MV-4-11 (cell line): Measurements from ENCODE around the gene LRRFIP1.
"Not testable (repeated sequence)": the region's sequence is repeated elsewhere in the genome, so short reads cannot be mapped to it uniquely, and the experiment has no call there.

ENCODE experiments used
- DNase-seq: peaks from one replicate; lab custom pipeline; 2025; lab: John Stamatoyannopoulos, UW

LRRFIP1 gene

DNA sequence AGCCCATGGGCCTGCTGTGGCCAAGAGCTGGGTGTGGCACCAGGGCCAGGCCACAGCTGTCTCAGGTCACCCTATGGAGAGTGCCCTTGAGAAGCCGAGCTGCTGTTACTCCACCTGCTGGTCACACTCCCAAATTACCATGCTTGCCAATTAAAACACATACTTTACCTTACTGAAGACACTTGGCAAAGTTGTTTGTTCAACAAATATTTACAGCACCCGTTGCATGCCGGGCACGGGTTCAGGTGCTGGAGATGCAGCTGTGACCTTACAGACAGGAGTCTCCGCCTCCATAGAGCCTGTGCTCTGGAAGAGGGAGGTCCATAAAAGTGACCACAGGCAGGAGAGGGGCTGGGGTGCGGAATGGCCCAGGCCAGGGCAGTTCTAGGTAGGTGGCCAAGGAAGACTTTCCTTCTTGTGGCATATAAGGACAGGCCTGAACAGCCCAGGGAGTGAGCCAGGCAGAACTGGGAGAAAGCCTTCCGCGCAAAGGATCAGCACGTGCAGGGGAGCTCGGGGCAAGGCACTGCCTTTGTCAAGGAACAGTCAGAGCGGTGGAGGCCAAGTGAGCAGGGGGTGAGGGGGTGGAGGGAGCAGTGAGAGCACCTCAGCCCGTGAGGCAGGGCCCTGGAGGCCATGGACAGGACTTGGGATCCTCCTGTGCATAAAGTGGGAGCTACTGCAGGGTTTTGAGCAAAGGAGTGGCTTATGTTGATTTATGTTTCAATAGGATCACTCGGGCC lies 147.6 kb downstream of the LRRFIP1 start:
- peak; percentile 28 for DNase-seq

DNA sequence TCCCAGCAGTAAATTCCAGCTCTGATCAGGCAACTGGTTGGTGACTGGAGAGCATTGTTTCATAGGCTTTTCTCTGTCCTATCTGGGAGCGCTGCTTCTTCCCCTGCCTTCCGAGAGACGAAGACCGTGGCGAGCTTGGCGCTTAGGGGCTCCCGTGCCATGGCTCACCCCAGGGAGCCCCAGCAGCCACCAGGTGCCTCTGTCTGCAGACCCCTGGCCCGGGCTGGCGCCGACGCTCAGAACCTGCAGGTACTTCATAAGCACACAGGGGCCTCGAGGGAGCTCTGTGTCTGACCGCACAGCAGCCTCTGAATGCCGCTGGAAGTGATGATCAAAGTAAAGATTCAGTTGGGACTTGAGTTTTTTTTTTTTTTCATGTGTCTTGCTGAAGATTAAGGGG lies 152.1 kb downstream of the LRRFIP1 start:
- DNase-seq = no peak

DNA sequence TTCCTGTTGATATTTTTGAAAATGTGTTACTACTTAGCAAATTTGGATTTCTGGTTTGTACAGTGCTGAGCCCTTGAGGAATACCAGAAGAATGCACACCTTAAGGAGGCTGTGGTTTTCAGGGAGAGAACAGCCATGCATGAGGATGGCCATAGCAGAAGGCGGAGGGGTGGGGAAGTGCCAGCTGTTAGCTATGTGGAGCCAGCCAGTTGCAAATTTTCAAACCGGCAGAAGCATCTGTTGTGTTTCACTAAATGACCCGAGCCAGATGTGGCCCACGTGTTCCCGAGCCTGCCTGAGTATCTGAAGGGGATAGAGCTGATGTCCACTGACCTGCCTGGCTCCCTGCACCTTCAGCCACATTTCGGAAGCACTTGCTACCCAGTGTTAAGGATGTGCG lies 154.8 kb downstream of the LRRFIP1 start:
- no peak for DNase-seq

DNA sequence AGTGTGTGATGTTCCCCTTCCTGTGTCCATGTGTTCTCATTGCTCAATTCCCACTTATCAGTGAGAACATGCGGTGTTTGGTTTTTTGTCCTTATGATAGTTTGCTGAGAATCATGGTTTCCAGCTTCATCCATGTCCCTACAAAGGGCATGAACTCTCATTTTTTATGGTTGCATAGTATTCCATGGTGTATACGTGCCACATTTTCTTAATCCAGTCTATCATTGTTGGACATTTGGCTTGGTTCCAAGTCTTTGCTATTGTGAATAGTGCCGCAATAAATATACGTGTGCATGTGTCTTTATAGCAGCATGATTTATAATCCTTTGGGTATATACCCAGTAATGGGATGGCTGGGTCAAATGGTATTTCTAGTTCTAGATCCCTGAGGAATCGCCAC lies 156.3 kb downstream of the LRRFIP1 start:
- DNase-seq = not testable (repeated sequence)

DNA sequence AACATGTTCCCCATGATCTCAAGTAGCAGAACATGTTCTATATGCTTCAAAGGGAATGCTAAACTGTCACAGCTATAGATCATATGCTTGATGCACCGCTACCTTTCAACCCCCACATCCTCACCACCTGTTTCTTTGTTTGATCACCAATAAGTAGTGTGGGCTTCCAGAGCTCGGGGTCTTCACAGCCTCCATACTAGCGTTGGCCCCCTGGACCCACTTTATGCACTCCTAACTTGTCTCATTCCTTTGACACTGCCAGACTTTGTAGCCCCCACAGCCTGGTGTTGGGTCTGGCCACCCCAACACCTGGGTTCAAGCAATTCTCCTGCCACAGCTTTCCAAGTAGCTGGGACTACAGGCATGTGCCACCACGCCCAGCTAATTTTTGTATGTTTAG lies 159.5 kb downstream of the LRRFIP1 start:
- DNase-seq = no peak

DNA sequence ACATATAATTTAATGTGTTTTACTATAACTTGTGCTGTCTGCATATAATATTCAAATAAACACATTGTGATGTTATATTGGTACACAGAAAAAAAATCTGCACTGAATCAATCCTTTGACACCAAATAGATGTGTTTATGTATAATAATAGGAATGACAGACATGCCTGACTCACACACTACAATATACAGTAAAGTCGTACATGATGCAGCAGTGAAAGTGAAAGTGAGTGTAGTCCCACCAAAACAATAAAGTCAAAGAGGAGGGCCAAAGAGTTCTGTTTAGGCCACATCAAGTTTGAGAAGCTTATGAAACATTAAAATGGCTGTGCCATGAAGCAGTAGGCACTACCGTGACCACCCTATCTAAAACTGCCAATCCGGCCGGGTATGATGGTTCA lies 163.0 kb downstream of the LRRFIP1 start:
- no peak for DNase-seq

DNA sequence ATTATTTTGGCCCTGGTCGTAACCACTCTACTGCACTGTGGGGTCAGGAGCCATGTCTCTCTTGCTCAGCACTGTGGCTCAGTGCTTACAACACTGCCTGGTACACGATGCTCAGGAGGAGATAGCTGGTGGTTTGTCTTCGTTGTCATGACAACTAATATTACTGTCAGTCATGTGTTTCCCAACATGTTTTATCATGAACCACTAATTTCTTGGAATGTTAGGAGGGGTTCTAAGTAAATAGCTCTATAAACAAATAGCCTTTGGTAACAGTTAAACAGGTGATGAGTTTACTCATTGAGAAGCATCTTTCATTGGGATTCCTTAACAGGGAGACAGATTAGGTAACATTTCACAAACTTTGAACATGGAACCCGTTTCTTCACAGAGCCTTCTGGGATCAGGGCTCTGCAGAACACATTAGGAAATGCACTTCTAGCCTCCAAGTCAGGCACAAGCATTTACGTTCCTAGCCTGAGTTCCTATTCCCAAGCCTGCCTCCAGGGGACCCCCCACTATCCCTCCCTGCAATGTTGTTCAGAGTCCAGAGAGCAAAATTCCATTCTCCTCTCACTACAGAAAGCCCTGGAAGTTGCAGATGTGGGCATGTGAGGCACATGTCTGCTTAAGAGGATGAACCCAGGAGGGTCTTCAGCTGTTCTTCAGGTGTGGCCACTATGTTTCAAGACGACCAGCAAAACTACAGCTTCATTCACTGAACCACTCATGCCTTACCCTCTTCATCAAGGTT lies 164.8 kb downstream of the LRRFIP1 start:
- no peak for DNase-seq

DNA sequence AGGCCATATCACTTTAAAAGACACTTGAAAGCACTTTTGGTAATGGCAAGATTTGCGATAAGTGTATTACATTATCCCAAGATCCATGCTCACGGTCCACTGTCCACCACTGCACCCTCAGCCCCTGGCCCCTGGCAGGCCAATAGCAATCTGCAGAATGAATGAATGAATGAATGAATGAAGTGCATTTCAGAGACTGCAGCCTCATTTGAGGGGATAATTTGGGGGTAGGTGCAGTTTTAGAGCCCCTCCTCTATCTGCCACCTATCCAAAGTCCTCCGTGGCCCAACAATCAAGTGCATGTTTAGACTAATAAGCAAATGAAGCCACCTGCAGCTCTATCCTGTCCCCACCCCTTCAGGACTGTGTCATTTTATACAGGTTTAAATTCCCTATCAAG lies 169.9 kb downstream of the LRRFIP1 start:
- DNase-seq = no peak

DNA sequence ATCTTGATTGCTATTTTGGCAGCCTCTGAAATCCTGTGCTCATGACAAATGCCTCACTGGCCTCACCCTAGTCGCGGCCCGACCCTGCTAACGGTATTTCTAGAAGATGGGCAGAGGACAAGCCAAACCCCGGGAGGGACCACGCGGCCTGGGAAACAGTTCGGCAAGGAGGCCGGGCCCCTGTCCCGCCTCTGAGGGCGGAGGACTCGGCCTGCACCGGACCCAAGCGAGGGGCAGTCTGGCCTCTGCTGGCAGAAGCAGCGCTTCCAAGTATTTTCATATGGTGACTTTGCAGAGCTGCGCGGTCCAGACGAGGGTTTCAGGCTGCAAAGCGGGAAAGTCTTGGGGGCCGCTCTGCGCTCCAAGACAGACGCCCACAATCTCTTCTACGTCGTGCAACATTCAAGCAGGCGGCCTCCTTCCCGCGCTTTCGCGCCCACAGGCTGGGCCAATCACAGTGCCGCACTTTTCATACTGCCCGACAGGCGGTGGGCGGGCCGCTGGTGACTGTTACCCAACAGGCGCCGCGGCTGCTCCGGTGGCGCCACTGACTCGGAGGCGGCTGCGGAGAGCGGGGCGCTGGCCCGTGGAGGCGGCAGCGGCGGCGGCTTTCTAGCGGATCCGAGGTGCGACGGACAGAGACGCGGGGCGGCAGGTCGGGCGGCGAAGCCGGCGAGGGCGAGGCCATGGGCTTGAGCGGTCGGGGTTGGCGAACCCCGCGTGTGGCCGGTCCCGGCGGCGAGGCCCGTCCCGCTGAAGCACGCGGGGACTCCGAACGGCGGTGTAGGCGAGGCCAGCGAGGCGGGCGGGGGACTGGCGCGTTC lies 171.1 kb downstream of the LRRFIP1 start, which contains the start of gene RBM44:
RBM44 (plus strand) TSS at position 544 of the 824 bp plus-strand sequence. CDS start 14,831 bp downstream, outside the sequence.
- DNase-seq = no peak

DNA sequence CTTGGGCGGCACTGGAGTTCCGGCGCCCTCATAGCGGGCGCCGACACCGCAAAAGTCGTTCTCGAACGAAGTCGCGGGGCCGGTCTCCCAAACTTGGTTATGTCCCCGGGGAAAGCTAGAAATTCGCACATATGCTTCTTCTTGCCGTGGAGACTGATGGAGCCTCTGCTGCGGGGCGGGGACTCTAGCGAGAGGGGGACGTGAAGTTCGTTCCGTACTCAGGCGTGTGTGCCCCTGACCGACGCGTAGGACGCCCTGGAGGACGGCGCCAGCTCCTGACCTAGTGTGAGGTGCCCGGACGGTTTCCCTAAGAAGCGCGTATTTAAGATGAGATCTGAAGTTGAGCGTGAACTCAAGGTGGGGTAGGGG lies 171.7 kb downstream of the LRRFIP1 start:
- DNase-seq = no peak

DNA sequence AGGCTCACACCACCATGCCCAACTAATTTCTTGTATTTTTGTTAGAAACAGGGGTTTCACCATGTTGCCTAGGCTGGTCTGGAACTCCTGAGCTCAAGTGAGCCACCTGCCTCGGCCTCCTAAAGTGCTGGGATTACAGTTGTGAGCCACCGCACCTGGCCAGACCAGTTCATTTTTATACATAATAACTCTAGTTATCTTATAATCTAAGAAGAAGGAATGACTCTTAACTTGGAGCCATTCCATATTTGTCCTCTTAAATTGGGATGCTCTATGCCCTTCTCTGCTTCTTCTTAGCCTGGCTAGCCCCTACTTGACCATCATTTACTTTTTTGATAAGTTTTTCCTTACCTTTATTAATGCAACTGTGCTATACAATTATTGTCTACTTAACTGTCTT lies 174.1 kb downstream of the LRRFIP1 start:
- no peak for DNase-seq

DNA sequence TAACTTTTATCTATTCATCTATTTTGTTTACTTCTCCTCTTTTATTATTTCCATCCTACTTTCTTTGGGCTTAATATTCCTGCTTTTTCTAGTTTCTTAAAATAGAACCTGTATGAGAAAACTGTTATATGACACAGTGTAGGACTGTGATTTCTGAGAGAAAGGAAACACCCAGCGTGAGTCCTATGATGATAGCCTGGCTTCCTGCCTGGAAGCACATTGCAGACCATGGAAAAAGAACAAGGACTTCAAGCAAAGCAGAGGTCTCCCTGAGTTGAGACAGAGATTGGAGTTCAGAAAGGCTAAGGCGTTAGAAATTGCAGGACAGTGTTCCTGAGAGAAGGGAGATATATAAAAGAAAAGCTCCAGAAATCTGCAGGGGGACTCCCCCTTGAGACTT lies 178.9 kb downstream of the LRRFIP1 start:
- DNase-seq = no peak

DNA sequence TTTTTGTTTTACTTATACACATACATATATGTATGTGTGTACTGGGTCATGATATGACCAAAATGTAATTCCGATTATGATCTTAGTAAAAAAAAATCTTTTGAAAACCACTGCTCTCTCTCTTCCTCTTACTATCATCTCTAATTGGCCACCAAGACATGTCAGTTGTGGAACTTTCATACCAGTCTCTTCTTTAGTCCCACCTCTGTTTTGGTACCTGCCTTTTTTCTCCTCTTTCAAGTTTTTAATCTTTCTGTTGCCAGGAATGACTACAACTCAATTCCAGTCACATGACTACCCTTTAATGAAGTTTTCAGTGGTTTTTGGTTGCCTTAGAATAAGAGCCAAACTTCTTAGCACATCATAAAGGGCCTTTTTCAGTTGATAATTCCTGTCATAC lies 188.2 kb downstream of the LRRFIP1 start:
- DNase-seq = no peak

DNA sequence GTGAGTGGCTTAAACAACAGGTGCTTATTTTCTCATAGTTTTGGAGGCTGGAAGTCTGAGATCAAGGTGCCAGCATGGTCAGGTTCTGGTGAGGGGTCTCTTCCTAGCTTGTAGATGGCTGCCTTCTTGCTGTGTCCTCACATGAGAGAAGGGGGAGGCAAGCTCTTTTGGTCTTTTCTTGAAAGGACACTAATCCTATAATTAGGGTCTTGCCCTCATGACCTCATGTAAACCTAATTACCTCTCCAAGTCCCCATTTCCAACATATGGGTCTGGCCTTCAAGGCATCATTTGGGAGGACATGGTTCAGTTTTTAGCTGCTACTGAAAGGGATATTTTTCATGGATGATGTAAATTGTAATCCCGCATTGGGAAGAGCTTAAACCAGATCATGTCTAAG lies 189.1 kb downstream of the LRRFIP1 start:
- DNase-seq = no peak

DNA sequence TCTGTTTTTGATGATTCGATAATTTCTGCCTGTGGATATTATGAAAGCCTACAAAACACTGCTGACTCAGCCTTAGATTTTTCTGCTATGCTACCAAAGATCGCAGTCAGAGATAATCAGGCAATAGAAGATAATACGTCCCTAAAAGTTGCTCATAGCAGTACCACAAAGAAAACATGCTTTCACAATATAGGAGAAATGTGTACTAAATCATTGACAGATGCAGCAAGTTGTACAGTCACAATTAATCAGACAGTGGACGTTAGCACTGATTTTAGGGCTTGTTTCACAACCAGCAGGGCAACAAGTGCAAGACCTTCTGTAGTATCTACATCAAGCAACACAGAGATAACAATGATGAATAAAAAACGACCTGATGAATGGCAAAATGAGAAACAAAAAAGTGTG lies 190.7 kb downstream of the LRRFIP1 start:
- DNase-seq = no peak

DNA sequence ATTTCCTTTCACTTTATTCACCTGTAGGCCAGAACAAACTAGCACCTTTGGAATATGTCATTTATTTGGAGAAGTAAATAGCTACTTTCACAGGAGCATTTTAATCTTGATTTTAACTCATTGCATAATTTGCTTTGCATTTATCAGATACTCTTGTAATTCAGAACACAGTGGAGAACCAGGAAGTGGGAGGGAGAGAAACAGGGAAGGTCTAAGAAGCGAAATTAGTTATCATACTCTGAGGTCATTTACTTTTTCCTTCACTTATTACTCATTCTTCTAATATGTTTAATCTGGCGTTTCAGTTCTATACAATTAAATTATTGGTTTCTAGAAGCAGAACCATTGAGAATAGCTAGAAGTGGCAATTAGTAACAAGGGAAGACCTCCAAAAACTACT lies 191.8 kb downstream of the LRRFIP1 start:
- peak; percentile 18 for DNase-seq

DNA sequence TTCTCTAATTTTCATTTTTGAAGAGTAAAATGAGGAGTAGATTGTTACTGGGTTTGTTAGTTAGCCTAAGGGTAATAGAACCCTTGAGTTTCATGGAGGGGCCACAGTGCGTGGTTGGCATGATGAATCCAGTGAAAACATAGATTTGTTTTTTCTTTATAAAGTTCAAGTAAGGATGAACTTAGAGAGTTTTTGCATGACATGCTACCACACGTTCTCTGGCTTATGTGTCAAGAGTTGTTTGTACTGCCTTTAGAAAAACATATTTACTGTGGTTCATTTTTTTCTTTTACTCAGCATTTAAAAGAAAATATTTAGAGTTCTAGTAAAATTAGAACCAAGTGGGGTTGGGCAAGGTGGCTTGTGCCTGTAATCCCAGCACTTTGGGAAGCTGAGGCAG lies 193.0 kb downstream of the LRRFIP1 start:
- DNase-seq = no peak

DNA sequence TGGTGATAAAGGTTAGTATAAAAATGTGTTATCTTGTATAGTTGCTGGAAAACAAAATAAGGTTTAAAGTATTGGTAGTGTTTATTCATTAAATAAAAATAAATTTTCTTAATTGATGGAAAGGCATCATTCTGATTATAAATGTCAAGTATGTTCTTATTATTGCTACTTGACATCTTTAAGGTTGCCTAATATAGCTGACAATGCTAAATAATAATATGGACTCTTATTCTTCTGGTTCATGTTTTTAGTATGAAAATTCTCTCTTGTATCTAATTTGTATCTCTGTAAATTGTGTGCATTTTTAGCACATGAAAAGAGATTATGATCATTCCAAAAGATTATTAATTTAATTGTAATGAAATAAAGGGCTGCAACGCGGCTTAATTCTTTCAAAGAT lies 196.2 kb downstream of the LRRFIP1 start:
- DNase-seq = no peak

DNA sequence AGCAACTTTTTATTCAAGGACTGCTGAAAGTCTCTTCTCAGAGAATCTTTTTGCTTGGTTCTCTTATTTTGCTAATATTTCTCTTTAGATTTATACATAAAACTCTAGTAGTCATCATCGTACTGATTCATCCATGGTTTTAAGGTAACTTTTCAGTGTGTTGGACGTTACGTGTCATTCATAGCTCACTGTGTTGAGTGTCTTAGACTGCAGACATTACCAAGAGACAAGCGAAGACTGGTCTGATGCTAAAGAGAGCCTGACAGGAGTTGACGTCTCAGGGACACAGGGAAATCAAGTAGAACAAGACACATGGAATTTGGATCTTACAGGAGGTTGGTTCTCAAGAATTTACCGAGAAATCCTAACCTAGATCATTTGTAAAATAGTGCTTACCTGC lies 196.7 kb downstream of the LRRFIP1 start:
- DNase-seq = no peak

DNA sequence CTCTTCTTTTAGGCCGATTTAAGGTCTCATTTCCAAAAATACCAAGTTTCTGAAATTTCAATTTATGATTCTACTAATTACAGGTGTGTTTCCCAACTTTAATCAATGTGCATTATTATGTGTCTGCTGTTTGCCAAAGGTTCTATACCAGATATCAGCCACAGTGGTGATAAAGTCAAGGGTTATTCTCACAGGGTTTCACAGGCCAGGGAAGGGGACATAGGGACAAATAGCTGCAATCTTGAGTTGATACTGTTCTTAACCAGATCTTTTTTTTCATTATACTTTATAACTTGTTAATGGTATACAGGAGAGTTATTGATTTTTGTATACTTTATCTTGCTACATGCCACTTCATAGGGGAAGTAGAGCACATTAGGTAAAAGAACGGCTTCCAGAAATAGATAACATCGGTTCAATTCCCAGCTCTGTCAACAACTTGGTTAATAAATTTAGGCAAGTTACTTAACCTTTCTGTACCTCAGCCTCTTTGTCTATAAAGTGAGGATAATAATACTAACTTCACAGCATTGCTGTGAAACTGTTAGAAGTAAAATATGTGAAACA lies 200.1 kb downstream of the LRRFIP1 start:
- DNase-seq = no peak
